Activated naive CD4-positive, alpha-beta T cell treated with anti-CD3 and anti-CD28 coated beads for 36 hours (primary cell): ENCODE data around the gene MTHFD2L. TPM values are rescaled to one million over a fixed set of nuclear protein-coding genes. Genes with fewer than 3 reads are reported as not detected.
"Not testable (repeated sequence)": the region's sequence is repeated elsewhere in the genome, so short reads cannot be mapped to it uniquely, and the experiment has no call there.

ENCODE experiments used
- CTCF ChIA-PET: fragments of 350-600 bp; sonication (Branson Sonifier 250); formaldehyde crosslinking; loops from one replicate; lab custom pipeline; 2021; ENCODE audit warnings: antibody characterized with exemption; lab: Charles Lee
- DNase-seq: peaks from one replicate; pipeline ENCODE4 v3.0.0-alpha.2; 2020
- H3K27ac Mint-ChIP-seq: one replicate; pipeline ENCODE4 v1.8.0; 2021; ENCODE audit warnings: mild to moderate bottlenecking, mixed read lengths
- H3K27me3 Mint-ChIP-seq: one replicate; pipeline ENCODE4 v1.8.0; 2021; ENCODE audit warnings: low read depth, mixed read lengths
- H3K36me3 Mint-ChIP-seq: one replicate; pipeline ENCODE4 v1.8.0; 2021; ENCODE audit warnings: low read depth, mixed read lengths
- H3K4me1 Mint-ChIP-seq: one replicate; pipeline ENCODE4 v1.8.0; 2021; ENCODE audit warnings: low read depth, mixed read lengths
- H3K4me3 Mint-ChIP-seq: one replicate; pipeline ENCODE4 v1.8.0; 2021; ENCODE audit warnings: mild to moderate bottlenecking, moderate library complexity, mixed read lengths
- H3K9me3 Mint-ChIP-seq: one replicate; pipeline ENCODE4 v1.8.0; 2021; ENCODE audit warnings: mixed read lengths
- intact Hi-C: fragments of 100-400 bp; cut with micrococcal nuclease; formaldehyde crosslinking; loops from one replicate; pipeline ENCODE4 v1.15.1; 2023
- total RNA-seq, 2 experiments: library from RNA; stranded (reverse); gene quantifications; one replicate each; pipeline ENCODE4 v1.2.3, GENCODE V29; 2021

MTHFD2L gene
- total RNA-seq, 2 experiments from 2014 or later: 4.8 to 5.3 TPM

DNA sequence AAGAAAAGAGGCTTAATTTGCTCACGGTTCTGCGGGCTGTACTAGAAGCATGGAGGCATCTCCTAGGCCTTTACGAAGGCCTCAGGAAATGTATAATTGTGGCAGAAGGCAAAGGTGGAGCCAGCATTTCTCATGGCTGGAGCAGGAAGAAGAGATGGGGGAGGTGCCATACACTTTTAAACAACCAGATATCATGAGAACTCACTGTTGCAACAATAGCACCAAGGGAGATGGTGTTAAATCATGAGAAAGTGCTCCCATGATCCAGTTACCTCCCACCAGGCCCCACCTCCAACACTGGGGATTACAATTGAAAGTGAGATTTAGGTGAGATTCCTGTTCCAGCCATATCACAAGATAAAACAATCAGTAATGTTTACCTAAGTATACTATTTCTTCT, 45.5 kb downstream of the MTHFD2L start:
- no peak for DNase-seq
- no peak overlapping the region for H3K27ac Mint-ChIP-seq
- no peaks in the 10 kb centered on the region for H3K27me3 Mint-ChIP-seq
- H3K4me3 Mint-ChIP-seq: no peak overlapping the region
- no peaks in the 10 kb centered on the region for H3K9me3 Mint-ChIP-seq
- CTCF ChIA-PET: interaction anchor here (0.6 kb wide), 1 partner anchor 106 kb away, joined by 3 read pairs; no protein-coding TSS in a partner anchor
- H3K36me3 Mint-ChIP-seq: peaks cover 15% of the 10 kb centered on the region
- intact Hi-C loops: no loop called here
- peaks cover 11% of the 10 kb centered on the region for H3K4me1 Mint-ChIP-seq

DNA sequence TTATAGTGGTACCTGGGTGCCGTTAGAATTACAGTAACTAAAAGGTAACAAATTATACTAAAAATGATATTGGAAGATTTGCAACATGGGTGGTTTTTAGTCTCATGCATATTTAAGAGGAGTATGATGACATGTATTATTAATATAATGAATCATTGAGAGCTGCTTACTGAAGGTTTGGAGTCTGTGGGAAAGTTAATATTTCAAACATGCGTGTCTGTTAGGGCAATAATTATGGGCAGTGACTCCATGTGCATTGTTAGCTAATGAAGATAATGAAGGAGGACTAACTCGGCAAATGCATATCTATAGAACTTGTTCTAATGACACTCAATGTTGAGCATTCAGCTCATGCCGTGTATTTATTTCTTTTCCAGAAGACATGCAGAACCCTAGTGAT, 47.1 kb downstream of the MTHFD2L start:
- Mint-ChIP-seq H3K27me3 (no peaks in the 10 kb centered on the region), H3K9me3 (no peaks in the 10 kb centered on the region), H3K27ac (no peak overlapping the region), H3K4me3 (no peak overlapping the region), H3K4me1 (peaks cover 11% of the 10 kb centered on the region), H3K36me3 (peaks cover 24% of the 10 kb centered on the region)
- intact Hi-C loops: no loop called here
- CTCF ChIA-PET: interaction anchor here (2.0 kb wide), 1 partner anchor 23 kb away, joined by 5 read pairs; no protein-coding TSS in a partner anchor
- no peak for DNase-seq

DNA sequence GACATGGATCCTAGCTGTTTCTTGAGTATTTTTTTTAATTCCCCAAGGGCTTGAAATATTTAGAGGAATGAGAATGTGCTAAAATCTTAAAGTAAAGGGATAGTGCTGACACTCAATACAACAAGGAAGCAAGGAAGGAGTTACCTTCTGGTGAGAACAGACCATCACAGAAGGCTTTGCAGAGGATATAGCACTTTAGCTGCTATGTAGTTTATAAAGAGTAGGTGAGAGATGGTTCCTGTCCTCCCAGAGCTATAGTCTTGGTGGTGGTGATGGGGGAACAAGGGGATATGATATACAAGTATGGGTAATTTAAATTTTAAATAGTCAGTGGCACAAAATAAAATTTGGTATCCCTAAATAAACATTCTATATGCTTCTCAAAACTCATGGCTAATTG, 47.6 kb downstream of the MTHFD2L start:
- H3K9me3 Mint-ChIP-seq: no peaks in the 10 kb centered on the region
- H3K4me1 Mint-ChIP-seq: peaks cover 11% of the 10 kb centered on the region
- no peaks in the 10 kb centered on the region for H3K27me3 Mint-ChIP-seq
- no peak overlapping the region for H3K27ac Mint-ChIP-seq
- no peak overlapping the region for H3K4me3 Mint-ChIP-seq
- H3K36me3 Mint-ChIP-seq: peaks cover 24% of the 10 kb centered on the region
- CTCF ChIA-PET: interaction anchor here (0.7 to 2.0 kb wide), 2 partner anchors 23 to 145 kb away, joined by 5 read pairs; no protein-coding TSS in a partner anchor
- DNase-seq: no peak
- intact Hi-C loops: no loop called here

DNA sequence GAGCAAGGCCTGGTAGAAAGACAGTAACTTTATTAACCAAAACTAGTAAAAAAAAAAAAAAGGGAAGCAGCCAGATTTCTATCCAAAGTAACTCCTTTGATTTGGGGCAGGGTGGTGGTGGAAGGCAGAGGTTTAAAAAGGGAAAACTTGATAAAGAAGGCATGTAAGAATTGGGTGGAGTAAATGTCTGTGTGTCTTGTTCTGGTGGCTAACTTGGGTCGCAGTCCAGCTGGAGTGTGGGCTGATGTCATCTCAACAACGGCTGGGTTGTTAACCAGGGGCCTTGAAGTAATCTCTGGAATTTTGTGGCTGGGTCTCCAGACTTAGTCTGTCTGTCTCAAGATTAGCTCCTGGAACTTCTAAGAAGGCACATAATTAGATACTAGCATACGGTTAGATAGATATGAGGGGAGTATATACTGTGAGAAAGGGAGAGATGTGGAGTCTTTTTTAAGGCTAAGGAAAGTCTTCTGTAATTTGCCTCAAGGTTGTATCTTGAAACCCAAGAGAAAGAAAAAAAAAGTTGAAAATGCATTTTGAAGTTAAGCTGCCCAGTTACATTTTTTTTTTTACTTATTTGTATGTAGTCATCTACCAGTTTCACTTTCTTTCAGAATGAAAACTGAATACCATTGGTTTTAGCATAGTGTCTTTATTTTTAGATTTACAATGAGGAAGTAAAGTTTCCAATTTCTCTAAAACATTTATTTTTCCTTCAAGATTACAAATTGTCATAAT, 48.3 kb downstream of the MTHFD2L start:
- no peak for DNase-seq
- H3K9me3 Mint-ChIP-seq: peaks cover under 1% of the 10 kb centered on the region
- peaks cover 31% of the 10 kb centered on the region for H3K36me3 Mint-ChIP-seq
- H3K4me1 Mint-ChIP-seq: peaks cover 11% of the 10 kb centered on the region
- no peak overlapping the region for H3K27ac Mint-ChIP-seq
- CTCF ChIA-PET: interaction anchor here (0.7 to 2.0 kb wide), 2 partner anchors 22 to 144 kb away, joined by 5 read pairs; no protein-coding TSS in a partner anchor
- H3K27me3 Mint-ChIP-seq: no peaks in the 10 kb centered on the region
- intact Hi-C loops: no loop called here
- H3K4me3 Mint-ChIP-seq: no peak overlapping the region

DNA sequence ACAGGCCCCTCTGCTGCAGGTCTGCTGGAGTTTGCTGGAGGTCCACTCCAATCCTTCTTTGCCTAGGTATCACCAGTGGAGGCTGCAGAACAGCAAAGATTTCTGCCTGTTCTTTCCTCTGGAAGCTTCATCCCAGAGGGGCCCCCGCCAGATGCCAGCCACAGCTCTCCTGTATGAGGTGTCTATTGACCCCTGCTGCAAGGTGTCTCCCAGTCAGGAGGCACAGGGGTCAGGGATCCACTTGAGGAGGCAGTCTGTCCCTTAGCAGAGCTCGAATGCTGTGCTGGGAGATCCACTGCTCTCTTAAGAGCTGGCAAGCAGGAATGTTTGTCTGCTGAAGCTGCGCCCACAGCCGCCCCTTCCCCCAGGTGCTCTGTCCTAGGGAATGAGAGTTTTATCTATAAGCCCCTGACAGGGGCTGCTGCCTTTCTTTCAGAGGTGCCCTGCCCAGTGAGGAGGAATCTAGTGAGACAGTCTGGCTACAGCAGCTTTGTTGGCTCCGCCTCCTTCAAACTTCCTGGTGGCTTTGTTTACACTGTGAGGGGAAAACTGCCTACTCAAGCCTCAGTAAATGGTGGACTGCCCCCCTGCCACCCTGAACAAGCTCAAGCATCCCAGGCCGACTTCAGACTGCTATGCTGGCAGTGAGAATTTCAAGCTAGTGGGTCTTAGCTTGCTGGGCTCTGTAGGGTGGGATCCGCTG, 56.7 kb downstream of the MTHFD2L start:
- CTCF ChIA-PET: interaction anchor here (0.6 to 1.0 kb wide), 2 partner anchors 156 to 369 kb away, joined by 3 read pairs; no protein-coding TSS in a partner anchor
- peaks cover 25% of the 10 kb centered on the region for H3K36me3 Mint-ChIP-seq
- H3K4me3 Mint-ChIP-seq, H3K27me3 Mint-ChIP-seq, H3K9me3 Mint-ChIP-seq, DNase-seq, H3K27ac Mint-ChIP-seq, H3K4me1 Mint-ChIP-seq, intact Hi-C loops: not testable (repeated sequence)

DNA sequence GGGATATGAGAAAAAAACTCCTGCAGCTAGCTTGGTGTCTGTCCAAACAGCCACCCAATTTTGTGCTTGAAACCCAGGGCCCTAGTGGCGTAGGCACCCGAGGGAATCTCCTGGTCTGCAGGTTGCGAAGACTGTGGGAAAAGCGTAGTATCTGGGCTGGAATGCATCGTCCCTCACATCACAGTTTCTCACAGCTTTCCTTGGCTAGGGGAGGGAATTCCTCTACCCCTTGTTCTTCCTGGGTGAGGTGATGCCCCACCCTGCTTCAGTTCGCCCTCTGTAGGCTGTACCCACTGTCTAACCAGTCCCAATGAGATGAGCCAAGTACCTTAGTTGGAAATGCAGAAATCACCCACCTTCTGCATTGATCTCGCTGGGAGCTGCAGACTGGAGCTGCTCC, 57.3 kb downstream of the MTHFD2L start:
- peaks cover 21% of the 10 kb centered on the region for H3K36me3 Mint-ChIP-seq
- intact Hi-C loops, H3K9me3 Mint-ChIP-seq, H3K27ac Mint-ChIP-seq, H3K27me3 Mint-ChIP-seq, H3K4me1 Mint-ChIP-seq, DNase-seq, H3K4me3 Mint-ChIP-seq: not testable (repeated sequence)
- CTCF ChIA-PET: interaction anchor here (0.6 to 1.0 kb wide), 2 partner anchors 155 to 368 kb away, joined by 3 read pairs; no protein-coding TSS in a partner anchor

DNA sequence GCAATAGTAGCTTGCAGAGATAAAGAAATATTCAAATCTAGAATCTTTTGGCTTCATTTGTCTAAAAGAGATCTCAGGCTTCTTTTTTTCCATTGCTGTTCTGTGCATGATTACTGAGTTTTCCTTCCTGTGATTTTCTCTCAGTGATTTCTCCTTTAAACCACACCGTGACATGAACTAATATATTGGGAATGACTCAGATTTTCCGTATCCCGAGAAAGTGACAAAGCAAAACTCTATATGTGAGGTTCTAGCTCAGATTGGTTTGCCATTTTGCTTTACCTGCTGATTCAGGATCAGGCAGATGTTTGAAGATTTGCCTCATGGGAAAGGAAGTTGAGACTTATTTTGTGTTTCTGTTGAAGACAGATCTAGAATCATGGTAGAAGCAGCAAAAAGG, 59.4 kb downstream of the MTHFD2L start:
- intact Hi-C loops: no loop called here
- CTCF ChIA-PET: interaction anchor here (0.6 kb wide), 1 partner anchor 139 kb away, joined by 3 read pairs; no protein-coding TSS in a partner anchor

DNA sequence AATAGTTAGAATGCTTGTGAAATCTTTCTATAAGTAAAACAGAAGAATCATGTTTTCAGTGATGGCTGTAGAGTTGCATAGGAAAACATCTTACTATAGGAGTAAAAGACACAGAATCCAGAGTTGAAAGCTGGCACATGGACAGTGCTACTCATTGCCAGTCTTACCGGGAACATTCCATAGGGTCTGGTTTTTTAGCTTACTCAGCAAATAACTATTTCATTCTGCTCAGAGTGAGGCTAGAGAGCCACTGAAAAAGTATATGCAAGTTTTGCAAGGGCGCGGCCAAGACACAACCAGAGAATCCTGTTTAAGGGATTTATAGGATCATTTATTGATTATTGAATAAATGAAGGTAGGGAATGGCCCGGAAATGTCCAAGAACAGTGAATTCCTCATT, 60.3 kb downstream of the MTHFD2L start:
- H3K9me3 Mint-ChIP-seq: no peaks in the 10 kb centered on the region
- DNase-seq: no peak
- CTCF ChIA-PET: interaction anchor here (1.0 kb wide), 1 partner anchor 10 kb away, joined by 4 read pairs; no protein-coding TSS in a partner anchor
- H3K27ac Mint-ChIP-seq: no peak overlapping the region
- no peak overlapping the region for H3K4me3 Mint-ChIP-seq
- peaks cover 6% of the 10 kb centered on the region for H3K4me1 Mint-ChIP-seq
- H3K36me3 Mint-ChIP-seq: no peaks in the 10 kb centered on the region
- intact Hi-C loops: no loop called here
- no peaks in the 10 kb centered on the region for H3K27me3 Mint-ChIP-seq

More for the DNA sequence above, 59.4 kb downstream of the MTHFD2L start:
- Mint-ChIP-seq H3K27ac (no peak overlapping the region), H3K4me3 (no peak overlapping the region), H3K27me3 (no peaks in the 10 kb centered on the region), H3K4me1 (peaks cover 6% of the 10 kb centered on the region), H3K9me3 (peaks cover 3% of the 10 kb centered on the region), H3K36me3 (peaks cover 6% of the 10 kb centered on the region)
- DNase-seq: no peak

DNA sequence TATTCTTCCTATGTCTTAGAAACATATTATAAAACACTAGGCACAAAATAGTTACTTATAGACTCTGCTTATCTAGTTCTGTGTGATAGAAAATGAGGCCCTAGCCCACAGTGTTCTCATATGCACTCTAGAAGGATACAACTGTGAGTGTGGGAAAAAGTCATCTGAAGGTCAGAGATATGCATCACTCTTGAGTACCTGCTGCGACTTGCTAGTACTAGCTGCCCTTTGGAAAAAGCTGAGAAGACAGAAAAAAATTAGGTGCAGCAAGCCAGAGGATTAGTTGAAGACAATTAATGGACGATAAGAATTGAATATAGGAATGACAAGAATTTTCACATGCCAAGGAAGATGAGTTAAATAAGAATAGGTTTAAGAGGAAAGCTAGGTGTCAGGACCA, 61.3 kb downstream of the MTHFD2L start:
- Mint-ChIP-seq H3K9me3 (no peaks in the 10 kb centered on the region), H3K27ac (no peak overlapping the region), H3K27me3 (no peaks in the 10 kb centered on the region), H3K4me1 (peaks cover 6% of the 10 kb centered on the region), H3K4me3 (no peak overlapping the region), H3K36me3 (no peaks in the 10 kb centered on the region)
- CTCF ChIA-PET: no interaction called here
- intact Hi-C loops: no loop called here
- DNase-seq: no peak

DNA sequence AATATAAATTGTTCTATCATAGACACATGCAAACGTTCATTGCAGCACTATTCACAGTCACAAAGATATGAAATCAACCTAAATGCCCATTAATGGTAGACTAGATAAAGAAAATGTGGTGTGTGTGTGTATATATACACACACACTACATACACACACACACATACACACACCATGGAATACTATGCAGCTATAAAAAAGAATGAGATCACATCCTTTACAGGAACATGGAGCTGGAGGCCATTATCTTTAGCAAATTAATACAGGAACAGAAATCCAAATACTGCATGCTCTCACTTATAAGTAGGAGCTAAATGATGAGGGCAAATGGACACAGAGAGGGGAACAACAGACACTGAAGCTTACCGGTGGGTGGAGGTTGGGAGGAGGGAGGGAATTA, 65.2 kb downstream of the MTHFD2L start:
- DNase-seq: no peak
- CTCF ChIA-PET: no interaction called here
- H3K4me1 Mint-ChIP-seq: peaks cover 3% of the 10 kb centered on the region
- H3K27ac Mint-ChIP-seq: no peak overlapping the region
- no peaks in the 10 kb centered on the region for H3K27me3 Mint-ChIP-seq
- intact Hi-C loops: no loop called here
- no peak overlapping the region for H3K4me3 Mint-ChIP-seq
- peaks cover 3% of the 10 kb centered on the region for H3K36me3 Mint-ChIP-seq
- no peaks in the 10 kb centered on the region for H3K9me3 Mint-ChIP-seq

DNA sequence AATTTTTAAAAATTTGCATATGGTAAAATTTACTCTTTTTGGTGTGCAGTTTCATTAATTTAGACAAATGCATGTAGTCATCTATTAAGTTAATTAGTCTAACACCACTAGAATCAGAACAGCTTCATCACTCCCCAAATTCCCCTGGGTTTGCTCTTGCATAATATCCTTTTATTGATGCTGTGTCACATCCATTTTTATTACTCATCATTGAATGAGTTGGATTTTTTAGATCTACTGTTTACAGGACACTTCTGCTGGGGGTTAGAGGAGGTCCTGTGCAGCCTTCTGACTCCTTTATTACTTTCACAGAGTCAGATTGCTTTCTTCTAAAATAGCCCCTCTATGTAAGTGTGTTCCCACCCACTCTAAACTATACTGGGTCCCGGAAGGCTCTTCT, 65.9 kb downstream of the MTHFD2L start:
- H3K4me3 Mint-ChIP-seq: no peak overlapping the region
- H3K27me3 Mint-ChIP-seq: no peaks in the 10 kb centered on the region
- H3K27ac Mint-ChIP-seq: no peak overlapping the region
- no peak for DNase-seq
- peaks cover 3% of the 10 kb centered on the region for H3K4me1 Mint-ChIP-seq
- H3K9me3 Mint-ChIP-seq: no peaks in the 10 kb centered on the region
- intact Hi-C loops: no loop called here
- peaks cover 3% of the 10 kb centered on the region for H3K36me3 Mint-ChIP-seq
- CTCF ChIA-PET: interaction anchor here (0.6 to 0.7 kb wide), 2 partner anchors 28 to 407 kb away, joined by 3 read pairs; no protein-coding TSS in a partner anchor
